Parathyroid adenoma (tissue), 2 donors: ENCODE data around the gene ONECUT3.

Experiments
- H2AFZ ChIP-seq: fragments of 300-600 bp; sonication (generic); one replicate; pipeline ENCODE4 v1.7.0; 2017; ENCODE audit warnings: antibody characterized with exemption, mild to moderate bottlenecking
- H3K27ac ChIP-seq: fragments of 300-600 bp; sonication (generic); one replicate; pipeline ENCODE4 v1.7.0; 2017
- H3K27me3 ChIP-seq: fragments of 300-600 bp; sonication (generic); one replicate; pipeline ENCODE4 v1.7.0; 2017; ENCODE audit warnings: low read length; ENCODE audit not compliant: control insufficient read depth, insufficient read depth
- H3K36me3 ChIP-seq: fragments of 300-600 bp; sonication (generic); one replicate; pipeline ENCODE4 v1.7.0; 2017; ENCODE audit warnings: low read length; ENCODE audit not compliant: control insufficient read depth, insufficient read depth
- H3K4me1 ChIP-seq: fragments of 300-600 bp; sonication (generic); one replicate; pipeline ENCODE4 v1.7.0; 2017; ENCODE audit warnings: control low read depth
- H3K4me2 ChIP-seq: fragments of 300-600 bp; sonication (generic); one replicate; pipeline ENCODE4 v1.7.0; 2017; ENCODE audit warnings: low read length
- H3K4me3 ChIP-seq: fragments of 300-600 bp; sonication (generic); one replicate; pipeline ENCODE4 v1.7.0; 2017; ENCODE audit warnings: low read depth, low read length
- H3K79me2 ChIP-seq: fragments of 300-600 bp; sonication (generic); one replicate; pipeline ENCODE4 v1.7.0; 2017; ENCODE audit warnings: control low read depth
- H3K9ac ChIP-seq: fragments of 300-600 bp; sonication (generic); one replicate; pipeline ENCODE4 v1.7.0; 2017; ENCODE audit warnings: mild to moderate bottlenecking
- H3K9me3 ChIP-seq: fragments of 300-600 bp; sonication (generic); one replicate; pipeline ENCODE4 v1.7.0; 2017; ENCODE audit warnings: low read length; ENCODE audit not compliant: control insufficient read depth
- CTCF ChIP-seq: fragments of 300-600 bp; sonication (generic); IDR thresholded peaks from one replicate; pipeline ENCODE4 v1.7.0; 2017; ENCODE audit warnings: antibody characterized with exemption, mild to moderate bottlenecking
- donor health status: primary hyperparathyroidism.

The ONECUT3 gene

DNA sequence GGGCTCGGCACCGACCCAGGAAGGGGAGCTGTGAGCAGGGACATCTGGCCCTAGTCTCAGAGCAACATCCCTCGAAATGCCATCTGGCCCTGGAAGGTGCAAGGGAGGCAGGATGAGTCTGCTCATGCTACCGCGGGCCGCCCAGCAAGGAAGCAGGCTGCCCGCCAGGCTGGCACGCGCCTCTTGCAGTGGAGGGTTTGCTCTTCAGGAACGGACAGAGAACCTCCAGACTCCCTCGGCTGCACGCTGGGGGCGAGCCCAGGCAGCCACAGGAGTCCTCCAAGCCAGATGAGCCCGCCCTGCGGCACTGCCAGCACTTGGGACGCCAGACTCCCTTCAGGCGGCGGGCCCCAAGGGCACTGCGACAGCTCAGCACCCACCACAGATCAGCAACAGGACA lies 68.9 kb downstream of the ONECUT3 start:
- no peaks in the 10 kb centered on the region for H3K27me3 ChIP-seq
- no peaks in the 10 kb centered on the region for H3K36me3 ChIP-seq
- no peaks in the 10 kb centered on the region for H3K9me3 ChIP-seq
- H3K4me3 ChIP-seq: no peak overlapping the region
- H3K4me1 ChIP-seq: no peaks in the 10 kb centered on the region
- no peak overlapping the region for H2AFZ ChIP-seq
- H3K9ac ChIP-seq: no peak overlapping the region
- no peak overlapping the region for H3K27ac ChIP-seq
- no peak for TF ChIP-seq CTCF
- no peak overlapping the region for H3K4me2 ChIP-seq
- H3K79me2 ChIP-seq: peaks cover 8% of the 10 kb centered on the region

DNA sequence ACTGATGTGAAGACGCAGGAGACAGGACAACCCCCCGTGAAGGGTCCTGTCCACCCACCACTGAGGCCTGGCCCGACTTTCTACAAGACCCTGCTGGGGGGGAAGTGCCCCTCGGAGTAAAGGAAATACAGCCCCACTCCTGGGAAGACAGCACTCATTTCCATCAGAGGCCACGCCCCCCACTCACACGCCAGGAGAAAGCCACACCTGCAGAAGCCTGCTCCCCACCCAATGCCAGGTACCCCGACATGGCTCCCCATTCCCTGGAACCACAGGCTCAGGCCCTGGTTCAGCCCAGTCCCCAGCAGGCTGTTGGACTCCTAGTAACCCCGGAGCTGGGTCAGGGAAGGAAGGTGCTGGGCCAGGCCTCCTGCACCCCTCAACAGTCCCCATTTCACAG lies 69.7 kb downstream of the ONECUT3 start:
- Histone ChIP-seq H3K27me3 (no peaks in the 10 kb centered on the region), H3K4me2 (no peak overlapping the region), H3K4me1 (no peaks in the 10 kb centered on the region), H3K27ac (no peak overlapping the region), H3K4me3 (no peak overlapping the region), H2AFZ (no peak overlapping the region), H3K9me3 (no peaks in the 10 kb centered on the region), H3K9ac (no peak overlapping the region), H3K36me3 (no peaks in the 10 kb centered on the region), H3K79me2 (peaks cover 10% of the 10 kb centered on the region)
- TF ChIP-seq CTCF: no peak

- H3K36me3 ChIP-seq: no peaks in the 10 kb centered on the region
- H3K79me2 ChIP-seq: peaks cover 10% of the 10 kb centered on the region
- no peaks in the 10 kb centered on the region for H3K4me1 ChIP-seq
- H3K27me3 ChIP-seq: no peaks in the 10 kb centered on the region
- H2AFZ ChIP-seq: no peak overlapping the region
- no peak overlapping the region for H3K4me3 ChIP-seq
- no peak for TF ChIP-seq CTCF
- no peaks in the 10 kb centered on the region for H3K9me3 ChIP-seq
- H3K4me2 ChIP-seq: no peak overlapping the region
- no peak overlapping the region for H3K9ac ChIP-seq
- H3K27ac ChIP-seq: no peak overlapping the region
Observed at GRCh38 chr19:1823539-1824251, 70.4 kb downstream of the ONECUT3 start.

DNA sequence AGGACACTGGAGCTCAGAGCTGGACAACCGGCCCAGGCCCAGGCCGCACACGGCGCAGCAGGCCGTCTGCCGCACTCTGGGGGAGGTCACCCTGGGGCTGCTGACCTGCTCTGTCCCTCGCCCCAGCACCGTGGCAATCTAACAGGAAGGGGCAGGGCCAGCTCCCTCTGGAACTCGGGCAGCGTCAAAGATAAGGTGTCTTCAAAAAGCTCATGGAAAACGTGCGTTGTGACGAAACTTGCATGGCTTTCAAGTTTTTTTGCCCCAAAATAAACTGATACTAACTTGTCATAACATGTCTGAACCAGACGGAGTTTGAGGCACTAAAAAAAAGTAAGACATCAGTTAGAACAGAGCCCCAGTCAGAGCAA lies 70.9 kb downstream of the ONECUT3 start:
- Histone ChIP-seq H3K27me3 (no peaks in the 10 kb centered on the region), H2AFZ (no peak overlapping the region)
- no peak for TF ChIP-seq CTCF

DNA sequence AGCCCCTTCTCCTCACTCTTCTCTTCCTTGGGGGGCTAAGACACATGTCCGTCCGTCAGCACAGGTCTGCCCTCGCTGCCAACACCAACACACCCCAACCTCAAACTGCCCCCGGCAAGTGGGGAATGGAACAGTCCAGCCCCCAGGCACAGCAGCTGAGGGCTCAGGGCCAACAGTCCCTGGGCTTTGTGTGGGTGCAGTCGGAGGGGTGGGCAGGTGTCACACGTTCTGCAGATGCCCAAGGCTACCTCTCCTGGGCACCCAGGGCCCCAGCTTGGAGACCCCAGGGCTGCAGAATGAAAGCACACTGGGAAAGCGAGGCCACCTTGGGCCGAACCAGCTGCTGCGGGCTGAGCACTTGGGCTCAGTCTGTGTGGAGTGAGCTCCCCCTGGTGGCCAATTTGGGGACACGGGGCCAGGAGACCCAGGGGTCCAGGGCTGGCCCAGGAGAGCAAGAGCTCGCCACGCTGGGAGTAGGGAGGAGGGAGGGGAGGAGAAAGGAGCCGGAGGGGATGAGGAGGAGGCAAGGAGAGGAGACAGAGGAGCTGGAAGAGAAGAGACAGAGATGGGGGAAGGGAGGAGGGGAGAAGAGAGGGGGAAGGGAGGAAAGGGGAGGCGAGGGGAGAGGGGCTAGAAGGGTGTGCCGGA lies 72.7 kb downstream of the ONECUT3 start:
- H3K9ac ChIP-seq: no peak overlapping the region

More for the DNA sequence above, 70.9 kb downstream of the ONECUT3 start:
- H3K9ac ChIP-seq: no peak overlapping the region
- no peaks in the 10 kb centered on the region for H3K9me3 ChIP-seq
- no peak overlapping the region for H3K27ac ChIP-seq
- H3K4me1 ChIP-seq: no peaks in the 10 kb centered on the region
- H3K4me3 ChIP-seq: no peak overlapping the region
- no peaks in the 10 kb centered on the region for H3K36me3 ChIP-seq
- peaks cover 10% of the 10 kb centered on the region for H3K79me2 ChIP-seq
- no peak overlapping the region for H3K4me2 ChIP-seq

More for the DNA sequence above, 72.7 kb downstream of the ONECUT3 start:
- Histone ChIP-seq H3K36me3 (no peaks in the 10 kb centered on the region), H3K4me1 (no peaks in the 10 kb centered on the region), H3K9me3 (no peaks in the 10 kb centered on the region), H2AFZ (no peak overlapping the region), H3K79me2 (peaks cover 10% of the 10 kb centered on the region), H3K4me2 (no peak overlapping the region), H3K27me3 (no peaks in the 10 kb centered on the region), H3K27ac (no peak overlapping the region), H3K4me3 (no peak overlapping the region)
- TF ChIP-seq CTCF: peak; percentile 97
